AML-193 (cell line): ENCODE data around the gene ACTN1.
"Not testable (repeated sequence)": the region's sequence is repeated elsewhere in the genome, so short reads cannot be mapped to it uniquely, and the experiment has no call there.

Source experiments
- DNase-seq, 2 experiments: peaks; one replicate each; lab custom pipeline; 2025; lab: John Stamatoyannopoulos, UW

Gene ACTN1

DNA sequence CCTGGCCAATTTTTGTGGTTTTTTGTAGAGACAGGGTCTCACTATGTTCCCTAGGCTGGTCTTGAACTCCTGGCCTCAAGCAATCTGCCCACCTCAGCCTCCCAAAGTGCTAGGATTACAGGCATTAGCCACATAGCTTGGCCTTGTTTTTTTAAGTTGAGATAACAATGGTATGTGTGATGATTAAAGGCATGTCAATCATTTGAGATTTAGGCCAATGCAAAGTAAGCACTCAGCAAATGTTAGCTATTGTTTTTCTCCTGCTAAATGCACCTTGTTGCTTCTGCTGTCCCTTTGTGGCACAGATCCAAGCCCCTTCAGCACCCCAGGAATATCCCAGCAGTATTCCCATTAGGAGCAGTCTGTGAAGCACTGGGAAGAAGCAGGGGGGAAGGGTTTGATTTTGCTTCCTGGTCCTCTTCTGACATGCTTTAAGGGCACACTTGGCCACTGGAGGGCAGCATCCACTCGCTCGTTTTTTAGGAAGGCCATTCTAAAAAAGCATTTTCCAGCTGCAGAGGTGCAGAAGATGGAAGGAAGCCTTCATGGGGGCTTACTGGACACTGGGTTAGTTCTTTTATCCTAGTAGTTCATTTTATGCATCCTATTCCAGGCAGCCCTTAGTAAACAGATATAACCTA, 116.0 kb downstream of the ACTN1 start:
- DNase-seq: peak; percentile 64 to 76

DNA sequence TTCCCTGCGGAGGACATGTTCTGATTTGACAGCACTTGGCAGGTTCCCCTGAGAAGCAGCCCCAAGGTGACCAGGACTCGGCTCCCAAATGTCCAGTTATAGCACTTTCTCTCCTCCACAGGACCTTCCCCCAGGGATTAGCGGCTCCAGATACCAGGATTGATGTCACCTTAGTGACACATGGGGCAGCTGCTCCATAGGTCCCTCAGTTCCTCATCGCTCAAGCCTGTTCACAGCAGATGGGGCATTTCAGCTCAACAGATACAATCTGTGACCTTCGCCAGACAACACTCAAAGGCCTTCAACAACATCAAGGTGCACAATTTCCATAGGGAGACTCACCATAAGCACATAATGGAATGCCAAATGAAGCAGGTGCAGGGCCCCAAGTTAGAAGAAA, 118.3 kb downstream of the ACTN1 start:
- DNase-seq: no peak

DNA sequence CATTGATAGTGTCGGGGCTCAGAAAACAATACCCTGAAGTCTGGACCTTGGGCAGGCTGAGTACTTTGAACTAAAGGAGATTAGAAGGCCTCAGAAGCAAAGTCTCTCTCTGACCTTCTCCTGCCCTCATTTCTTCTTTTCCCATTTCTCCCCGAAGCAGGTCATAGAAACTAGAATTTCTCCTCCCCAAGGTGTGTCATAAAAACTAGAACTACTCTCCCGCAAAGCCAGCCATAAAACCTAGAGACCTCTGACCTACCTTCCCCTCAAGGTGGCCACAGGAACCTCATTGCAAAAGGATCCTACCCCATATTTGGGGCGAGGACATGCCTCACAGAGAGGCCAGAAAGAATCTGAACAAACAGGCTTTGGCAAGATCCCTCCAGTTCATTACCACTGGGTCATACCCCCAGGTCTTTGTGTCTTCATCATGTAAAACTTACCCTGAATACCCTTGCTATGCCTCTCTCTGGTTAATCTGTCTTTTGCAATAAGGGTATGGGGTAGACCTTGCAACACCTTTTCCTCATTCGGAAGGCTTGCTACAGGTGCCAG, 121.5 kb downstream of the ACTN1 start:
- no peak for DNase-seq

DNA sequence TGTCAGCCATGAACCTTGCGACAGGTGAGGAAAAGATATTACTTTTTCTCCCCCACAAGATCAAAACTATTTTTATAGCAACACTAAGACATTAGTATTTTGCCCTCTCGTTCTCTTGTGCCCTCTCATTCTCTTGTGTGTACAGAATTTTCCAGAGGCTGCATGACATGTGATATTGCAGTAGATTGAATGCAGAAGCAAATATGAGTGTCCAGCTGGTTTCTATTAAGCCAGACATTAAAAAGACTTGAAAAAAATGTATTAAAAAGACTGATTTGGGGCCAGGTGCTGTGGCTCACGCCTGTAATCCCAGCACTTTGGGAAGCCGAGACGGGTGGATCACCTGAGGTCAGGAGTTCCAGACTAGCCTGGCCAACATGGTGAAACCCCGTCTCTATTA, 122.5 kb downstream of the ACTN1 start:
- DNase-seq: no peak

DNA sequence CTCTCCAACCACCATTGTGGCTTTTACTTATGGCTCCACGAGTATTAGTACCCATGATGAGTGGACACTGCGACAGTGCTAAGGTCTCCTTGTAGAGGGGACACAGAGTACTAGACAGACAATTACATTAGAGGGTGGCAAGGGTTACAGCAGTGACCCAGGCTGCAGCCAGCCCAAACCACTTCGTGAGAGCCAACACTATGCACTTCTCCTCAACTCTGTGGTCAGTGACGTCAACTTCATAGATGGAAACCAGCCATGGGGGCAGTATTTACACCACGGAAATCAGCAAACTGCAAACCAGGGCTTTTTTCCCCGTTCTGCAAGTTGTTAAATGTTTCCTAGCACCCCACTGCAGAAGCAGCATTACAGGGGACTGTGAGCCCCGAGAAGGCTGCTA, 124.7 kb downstream of the ACTN1 start:
- peak; percentile 3 to 10 for DNase-seq

DNA sequence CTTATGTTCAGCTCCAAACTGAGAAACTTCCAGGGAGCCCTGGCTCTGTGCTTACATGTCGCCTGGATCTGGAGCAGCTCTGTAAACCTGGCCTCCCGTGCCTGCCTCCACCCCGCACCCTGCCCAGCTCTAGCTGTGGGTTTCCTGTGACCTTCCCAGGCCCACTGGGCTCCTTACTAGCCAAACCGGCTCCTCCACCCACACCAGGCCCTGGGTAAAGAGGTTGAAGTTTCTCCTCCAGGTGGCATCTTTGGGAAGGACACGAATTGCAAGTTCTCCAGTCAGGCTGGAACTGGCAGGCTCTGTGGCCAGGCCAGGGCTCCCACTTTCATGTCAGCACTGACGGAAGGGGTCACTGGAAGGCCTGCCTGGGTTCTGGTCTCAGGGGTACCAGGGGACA, 125.4 kb downstream of the ACTN1 start:
- DNase-seq: no peak

DNA sequence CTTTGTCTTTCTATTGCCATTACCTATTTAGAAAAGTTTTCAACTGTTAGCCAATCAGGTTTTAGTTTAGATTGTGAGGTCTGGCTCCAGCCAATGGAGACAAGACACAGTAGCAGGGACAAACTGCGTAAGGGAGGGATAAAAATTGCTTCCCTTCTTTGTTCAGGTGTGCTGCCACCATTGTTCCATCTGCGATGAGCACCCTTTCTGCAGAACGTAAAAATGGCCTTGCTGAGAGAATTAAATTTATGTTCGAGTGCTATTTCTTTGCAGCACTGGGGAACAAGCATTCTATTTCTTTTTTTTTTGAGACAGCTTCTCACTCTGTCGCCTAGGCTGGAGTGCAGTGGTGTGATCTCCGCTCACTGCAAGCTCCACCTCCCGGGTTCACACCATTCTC, 126.6 kb downstream of the ACTN1 start:
- not testable (repeated sequence) for DNase-seq

DNA sequence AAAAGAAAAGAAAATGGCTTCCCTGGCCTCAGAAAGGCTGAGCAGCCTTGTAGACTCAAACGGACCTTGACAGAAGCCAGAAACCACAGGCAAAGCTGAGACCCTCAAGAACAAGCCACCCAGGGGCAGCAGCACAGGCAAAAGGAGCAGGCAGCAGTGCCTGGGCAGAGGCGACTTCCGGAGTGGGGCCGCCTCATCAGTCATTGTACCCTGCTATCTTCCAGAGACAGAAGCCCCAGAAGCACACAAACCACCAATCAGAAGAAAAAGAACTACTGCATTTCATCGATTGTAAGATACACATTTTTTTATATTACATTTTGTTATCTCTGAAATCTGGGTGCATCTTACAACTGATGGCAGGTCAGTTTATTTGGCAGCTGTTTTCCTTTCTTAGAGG, 128.0 kb downstream of the ACTN1 start:
- no peak for DNase-seq

DNA sequence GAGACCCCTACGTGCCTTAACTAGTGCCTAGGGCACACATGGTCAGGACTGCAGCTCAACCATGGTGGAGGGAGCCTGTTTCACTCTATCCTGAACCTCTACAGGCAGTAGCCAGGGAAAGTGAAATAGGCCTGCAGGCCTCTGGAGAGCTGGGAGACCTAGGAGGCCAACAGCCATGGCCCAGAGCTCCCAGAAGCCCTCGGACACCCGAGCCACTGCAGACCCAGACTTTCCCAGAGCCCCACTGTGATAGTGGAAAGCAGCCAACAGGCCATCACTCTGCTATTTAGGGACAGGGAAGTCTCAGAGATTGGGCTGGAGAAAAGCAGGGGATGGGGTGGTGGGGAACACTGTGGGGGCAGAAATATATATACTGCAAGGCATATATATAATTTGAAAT, 129.7 kb downstream of the ACTN1 start:
- no peak for DNase-seq

DNA sequence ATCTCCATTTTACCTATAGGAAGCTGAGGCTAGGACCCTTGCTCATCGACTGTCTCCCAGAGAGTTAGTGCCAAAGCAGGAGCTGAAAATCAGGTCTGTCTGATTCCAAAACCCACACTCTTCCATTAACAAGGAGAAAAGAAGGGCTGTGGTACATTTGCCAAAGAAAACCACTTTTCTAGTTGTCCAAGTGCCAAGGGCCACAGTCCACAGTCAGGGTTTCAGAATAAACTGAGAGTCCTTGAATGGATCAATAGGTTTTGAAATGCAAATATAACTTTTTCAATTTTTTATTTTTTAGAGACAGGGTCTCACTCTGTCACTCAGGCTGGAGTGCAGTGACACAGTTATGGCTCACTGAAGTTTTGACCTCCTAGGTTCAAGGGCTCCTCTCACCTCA, 130.8 kb downstream of the ACTN1 start:
- no peak for DNase-seq

DNA sequence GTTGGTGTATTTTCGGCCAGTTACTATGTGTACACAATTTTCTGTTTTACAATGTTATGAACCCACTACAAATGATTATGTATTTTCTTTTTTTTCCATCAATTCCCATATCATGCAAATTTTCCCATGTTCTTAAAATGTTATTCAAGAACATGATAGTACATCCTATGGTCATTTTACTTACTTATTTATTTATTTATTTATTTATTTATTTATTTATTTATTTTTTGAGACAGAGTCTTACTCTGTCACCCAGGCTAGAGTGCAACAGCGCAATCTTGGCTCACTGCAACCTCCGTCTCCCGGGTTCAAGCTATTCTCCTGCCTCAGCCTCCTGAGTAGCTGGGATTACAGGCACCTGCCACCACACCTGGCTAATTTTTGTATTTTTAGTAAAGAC, 131.5 kb downstream of the ACTN1 start:
- not testable (repeated sequence) for DNase-seq

DNA sequence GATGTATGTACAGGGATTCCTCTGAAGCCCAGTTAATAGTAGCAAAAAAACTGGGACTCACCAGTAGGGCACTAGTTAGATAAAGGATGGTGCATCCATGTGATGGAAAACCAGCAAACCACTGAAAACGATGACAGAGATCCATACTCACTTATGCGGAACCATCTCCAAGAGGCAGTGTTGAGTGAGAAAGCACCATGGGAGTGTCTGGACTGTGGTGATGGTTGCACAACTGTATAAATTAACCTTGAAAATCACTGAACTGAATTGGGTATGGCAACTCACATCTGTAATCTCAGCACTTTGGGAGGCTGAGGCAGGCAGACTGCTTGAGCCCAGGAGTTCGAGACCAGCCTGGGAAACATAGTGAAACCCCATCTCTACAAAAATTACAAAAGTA, 132.6 kb downstream of the ACTN1 start:
- no peak for DNase-seq

DNA sequence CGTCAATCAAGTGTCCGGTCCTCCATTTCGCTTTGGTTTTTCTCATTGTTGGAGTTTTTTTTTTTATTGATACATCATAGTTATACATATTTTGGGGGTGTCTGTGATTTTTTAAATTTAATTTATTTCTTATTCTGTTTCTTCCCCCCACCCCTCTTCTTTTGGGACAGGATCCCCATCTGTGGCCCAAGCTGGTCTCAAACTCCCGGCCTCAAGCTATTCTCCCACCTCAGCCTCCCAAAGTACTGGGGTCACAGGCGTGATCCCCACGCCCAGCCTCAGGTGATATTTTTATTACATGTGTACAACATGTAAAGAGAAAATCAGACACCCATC, 134.9 kb downstream of the ACTN1 start:
- no peak for DNase-seq

DNA sequence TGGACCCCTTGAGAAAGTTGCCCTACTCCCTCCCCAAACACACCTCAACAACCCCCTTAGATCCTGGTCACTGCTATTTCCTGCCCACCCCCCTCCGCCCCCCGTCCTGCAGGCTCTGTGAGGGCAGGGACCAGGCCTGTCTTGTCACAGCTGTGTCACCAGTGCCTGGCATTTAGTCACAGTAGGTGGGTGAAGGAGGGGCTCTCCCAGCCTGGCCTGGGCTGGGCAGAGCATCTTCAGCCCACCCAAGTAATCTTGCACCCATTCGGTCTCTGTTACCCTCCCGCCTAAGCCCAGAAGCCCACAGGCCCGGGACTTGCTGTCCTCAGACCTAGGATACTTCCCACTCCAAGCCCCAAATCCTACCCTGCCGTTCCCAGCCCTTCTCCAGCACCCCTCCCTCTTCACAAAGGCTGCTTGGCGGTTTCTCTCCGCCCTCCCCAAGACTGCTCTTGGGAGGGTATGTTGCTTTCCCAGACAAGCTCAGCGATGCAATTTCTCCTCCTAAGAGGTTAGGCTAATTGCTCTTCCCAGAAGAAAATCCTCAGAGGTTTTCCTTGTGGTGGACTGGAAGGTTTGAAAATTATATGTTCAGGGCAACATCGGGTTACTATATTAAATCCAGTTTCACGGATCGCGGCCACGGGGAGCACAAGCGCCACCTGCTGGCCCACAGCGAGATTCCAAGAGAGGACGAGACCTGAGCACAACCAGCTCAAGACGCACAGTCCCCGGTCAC, 135.5 kb downstream of the ACTN1 start:
- peak; percentile 47 to 60 for DNase-seq

DNA sequence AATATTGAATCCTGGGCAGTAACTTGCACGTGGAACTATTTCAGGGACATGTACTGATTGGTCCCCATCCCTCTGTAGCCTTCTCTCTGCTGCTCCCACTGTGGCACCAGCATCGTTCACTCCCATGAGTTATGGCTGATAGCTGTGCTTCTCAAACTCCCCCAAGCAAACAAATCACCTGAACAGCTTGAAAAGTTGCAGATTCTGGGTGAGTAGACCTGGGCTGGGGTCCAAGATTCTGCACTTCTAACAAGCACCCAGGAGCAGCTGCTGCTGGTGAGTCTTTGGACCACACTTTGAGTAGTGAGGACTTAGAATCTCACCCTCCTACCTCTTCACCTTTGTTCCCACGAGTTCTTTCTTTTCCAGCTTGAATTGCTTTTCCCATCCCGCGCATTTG, 136.8 kb downstream of the ACTN1 start:
- no peak for DNase-seq

DNA sequence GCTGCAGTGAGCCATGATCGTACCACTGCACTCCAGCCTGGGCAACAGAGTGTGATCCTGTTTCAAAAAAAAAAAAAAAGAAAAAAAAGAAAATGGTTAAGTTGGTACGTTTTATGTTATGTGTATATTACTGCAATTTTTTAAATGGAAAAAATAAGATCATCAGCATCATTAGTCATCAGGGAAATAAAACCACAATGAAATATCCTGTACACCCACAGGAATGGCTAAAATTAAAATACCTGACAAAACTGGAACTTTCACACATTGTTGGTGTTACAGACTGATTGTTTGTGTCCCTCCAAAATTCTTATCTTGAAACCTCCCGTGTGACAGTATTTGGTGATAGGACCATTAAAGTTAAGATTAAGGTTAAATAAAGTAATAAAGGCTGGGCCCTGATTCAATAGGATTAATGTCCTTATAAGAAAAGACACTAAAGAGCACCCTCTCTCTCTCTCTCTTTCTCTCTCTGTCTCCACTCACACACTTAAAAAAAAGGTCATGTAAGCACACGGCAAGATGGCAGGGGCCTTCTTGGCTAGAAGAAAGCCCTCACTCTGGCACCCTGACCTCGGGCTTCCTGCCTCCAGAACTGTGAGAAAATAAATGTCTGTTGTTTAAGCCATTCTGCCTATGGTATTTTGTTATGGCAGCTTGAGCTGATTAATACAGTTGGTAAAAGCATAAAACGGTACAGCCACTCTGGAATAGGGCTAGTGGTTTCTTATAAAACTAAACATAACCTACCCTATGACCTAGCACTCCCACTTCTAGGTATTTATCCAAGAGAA, 137.9 kb downstream of the ACTN1 start:
- no peak for DNase-seq

DNA sequence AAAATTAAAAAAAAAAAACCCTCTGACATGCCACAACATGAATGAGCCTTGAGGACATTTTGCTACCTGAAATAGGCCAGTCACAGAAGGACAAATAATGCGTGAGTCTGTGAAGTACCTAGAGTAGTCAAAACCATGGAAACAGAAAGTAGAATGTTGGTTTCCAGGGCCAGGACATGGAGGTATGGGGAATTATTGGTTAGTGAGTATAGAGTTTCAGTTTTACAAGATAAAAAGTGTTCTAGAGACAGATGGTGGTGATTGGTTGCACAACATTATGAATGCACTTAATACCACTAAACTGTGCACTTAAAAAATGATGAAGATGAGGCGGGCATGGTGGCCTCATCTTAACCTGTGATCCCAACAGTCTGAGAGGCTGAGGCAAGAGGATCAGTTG, 138.6 kb downstream of the ACTN1 start:
- no peak for DNase-seq

DNA sequence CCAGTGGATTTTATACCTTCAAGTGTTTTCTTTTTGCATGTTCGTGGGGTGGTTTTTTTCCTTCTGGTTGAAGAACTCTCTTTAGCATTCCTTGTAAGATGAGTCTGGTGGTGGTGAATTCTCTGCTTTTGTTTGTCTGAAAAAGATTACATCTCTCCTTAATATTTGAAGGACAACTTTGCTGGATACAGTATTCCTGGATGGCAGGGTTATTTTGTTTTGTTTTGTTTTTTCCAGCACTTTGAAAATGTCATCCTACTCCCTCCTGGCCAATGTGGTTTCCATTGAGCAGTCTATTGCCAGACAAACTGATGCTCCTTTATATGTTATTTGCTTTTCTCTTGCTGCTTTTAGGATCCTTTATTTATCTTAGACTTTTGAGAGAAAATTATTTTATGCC, 143.0 kb downstream of the ACTN1 start:
- no peak for DNase-seq

DNA sequence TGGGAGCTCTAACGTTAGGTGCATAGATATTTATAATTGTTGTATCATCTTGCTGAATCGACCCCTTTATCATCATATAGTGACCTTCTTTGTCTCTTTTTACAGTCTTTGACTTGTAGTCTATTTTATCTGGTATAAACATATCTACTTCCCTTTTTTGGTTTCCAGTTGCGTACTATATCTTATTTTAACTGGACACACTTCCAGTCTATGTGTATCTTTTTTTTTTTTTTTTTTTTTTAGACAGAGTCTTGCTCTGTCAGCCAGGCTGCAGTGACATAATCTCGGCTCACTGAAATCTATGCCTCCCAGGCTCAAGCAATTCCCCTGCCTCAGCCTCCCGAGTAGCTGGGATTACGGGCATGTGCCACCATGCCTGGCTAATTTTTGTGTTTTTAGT, 144.3 kb downstream of the ACTN1 start:
- no peak for DNase-seq

DNA sequence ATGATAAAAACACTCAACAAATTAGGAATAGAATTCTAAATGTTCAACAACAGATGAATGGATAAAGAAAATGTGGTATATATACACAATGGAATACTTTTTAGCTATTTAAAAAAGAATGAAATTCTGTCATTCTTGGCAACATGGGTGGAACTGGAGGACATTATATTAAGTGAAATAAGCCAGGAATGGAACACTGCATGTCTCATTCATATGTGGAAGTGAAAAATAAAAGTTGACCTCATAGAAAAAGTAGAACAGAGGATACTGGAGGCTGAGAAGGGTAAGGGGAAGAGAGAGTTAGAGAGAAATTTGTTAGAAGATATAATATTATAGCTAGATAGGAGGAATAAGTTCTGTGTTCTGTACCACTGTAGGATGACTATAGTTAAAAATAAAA, 150.4 kb downstream of the ACTN1 start:
- DNase-seq: no peak

DNA sequence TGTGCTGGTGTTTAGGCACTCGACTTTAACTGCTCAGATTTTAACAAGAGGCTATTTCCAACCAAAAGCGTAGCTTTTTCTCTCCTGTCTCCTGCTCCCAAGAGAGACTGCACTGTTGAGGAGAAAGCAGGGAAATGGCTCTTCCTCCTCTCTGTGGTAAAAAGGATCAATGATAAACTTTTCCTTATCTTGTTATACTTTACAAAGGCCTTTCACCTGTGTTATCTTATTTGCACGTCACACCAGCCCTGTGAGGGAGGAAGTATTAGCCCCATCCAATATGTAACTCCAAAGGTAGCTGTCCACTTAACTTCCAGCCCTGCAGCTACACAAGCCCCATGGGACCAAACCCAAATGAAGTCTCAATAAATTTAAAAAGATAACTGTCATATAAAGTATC, 153.4 kb downstream of the ACTN1 start:
- DNase-seq: no peak

DNA sequence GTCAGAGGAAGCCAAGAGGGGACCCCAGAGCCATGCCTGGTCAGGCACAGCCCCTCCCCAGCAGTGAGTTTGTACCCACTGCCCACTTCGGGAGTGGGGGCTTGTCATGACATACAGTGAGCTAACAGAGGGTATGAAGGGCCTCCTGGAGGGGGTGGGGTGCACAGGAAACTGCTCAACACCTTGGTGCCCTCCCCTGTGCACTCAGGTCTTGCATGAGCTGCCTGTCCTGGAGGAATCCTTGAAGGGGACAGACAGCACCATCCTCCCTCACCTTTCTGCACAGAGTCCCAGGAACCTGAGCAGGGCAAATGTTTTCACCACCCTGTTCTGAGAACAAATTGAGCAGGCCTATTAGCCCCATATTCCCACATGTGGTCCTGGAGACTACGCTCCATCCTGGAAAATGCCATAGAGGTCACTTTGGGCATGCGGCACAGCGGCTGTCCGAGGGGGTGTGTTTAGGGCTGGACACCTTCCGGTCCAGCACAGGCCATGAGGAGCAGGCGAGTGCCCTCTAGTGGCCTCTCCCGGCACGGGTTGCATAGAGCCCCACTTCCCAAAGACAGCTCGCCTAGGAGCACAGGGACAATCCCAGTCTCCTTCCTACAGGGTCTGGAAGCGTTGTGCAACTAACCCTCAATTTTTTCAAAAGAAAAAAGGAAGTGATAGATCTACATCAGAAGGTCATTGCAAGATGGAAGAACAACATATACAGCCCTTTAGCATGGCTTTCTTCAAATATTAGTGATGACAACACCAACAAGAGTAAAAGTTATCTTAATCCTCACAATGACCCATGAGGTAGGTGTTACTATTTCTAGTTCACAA, 154.4 kb downstream of the ACTN1 start:
- peak; percentile 52 to 71 for DNase-seq
